GM19025 (cell line): ENCODE data around the gene B4GALT7.

ENCODE experiments used
- ATAC-seq: cut with Tn5 transposase; IDR thresholded peaks from one replicate; pipeline ENCODE4 v1.9.1; 2021; ENCODE audit warnings: mild to moderate bottlenecking, low read depth, moderate library complexity; ENCODE audit not compliant: unreplicated experiment

The B4GALT7 gene

DNA sequence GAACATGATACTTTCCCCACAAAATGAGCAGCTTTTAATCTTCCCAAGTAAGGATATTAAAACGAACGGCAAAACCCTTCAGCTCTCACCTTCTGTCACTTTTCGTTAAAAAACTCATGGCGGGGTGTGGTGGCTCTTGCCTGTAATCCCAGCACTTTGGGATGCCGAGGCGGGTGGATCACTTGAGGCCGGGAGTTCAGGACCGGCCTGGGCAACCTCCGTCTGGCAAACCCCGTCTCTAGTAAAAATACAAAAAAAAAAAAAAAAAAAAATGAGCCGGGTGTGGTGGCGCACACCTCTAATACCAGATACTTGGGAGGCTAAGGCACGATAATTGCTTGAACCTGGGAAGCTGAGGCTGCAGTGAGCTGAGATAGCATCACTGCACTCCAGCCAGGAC is 7.0 kb upstream of the B4GALT7 start:
- no peak for ATAC-seq

DNA sequence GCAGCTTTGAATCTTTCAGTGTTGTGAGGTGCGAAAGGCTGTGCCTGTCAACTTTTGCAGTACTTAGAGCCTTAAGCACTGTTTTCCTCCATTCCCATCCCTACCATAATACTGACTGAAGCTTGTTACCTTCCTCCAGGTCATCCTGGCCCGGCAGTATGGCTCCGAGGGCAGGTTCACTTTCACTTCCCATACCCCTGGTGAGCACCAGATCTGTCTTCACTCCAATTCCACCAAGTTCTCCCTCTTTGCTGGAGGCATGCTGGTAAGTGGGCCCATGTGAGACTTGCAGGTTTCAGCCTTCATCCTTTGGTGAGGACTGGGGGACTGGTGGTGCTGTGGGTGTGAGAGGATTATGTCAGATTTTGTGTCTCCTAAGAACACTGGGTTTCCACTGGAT is 6.4 kb upstream of the B4GALT7 start:
- no peak for ATAC-seq

DNA sequence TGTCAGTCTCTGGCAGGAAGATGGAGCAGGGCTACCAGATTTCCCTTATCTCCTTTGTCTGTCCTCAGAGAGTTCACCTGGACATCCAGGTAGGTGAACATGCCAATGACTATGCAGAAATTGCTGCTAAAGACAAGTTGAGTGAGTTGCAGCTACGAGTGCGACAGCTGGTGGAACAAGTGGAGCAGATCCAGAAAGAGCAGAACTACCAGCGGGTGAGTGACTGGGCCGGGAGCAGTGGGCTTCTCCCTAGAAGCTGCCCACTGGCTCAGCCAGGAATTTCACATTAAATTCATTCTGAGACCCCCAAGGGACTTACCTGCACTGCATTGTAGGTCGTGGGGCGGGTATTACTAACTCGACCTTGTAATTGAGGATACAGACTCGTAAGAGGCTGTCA is 5.9 kb upstream of the B4GALT7 start:
- no peak for ATAC-seq

GRCh38 chr5:177595026-177595585 is 4.8 kb upstream of the B4GALT7 start:
- no peak for ATAC-seq

DNA sequence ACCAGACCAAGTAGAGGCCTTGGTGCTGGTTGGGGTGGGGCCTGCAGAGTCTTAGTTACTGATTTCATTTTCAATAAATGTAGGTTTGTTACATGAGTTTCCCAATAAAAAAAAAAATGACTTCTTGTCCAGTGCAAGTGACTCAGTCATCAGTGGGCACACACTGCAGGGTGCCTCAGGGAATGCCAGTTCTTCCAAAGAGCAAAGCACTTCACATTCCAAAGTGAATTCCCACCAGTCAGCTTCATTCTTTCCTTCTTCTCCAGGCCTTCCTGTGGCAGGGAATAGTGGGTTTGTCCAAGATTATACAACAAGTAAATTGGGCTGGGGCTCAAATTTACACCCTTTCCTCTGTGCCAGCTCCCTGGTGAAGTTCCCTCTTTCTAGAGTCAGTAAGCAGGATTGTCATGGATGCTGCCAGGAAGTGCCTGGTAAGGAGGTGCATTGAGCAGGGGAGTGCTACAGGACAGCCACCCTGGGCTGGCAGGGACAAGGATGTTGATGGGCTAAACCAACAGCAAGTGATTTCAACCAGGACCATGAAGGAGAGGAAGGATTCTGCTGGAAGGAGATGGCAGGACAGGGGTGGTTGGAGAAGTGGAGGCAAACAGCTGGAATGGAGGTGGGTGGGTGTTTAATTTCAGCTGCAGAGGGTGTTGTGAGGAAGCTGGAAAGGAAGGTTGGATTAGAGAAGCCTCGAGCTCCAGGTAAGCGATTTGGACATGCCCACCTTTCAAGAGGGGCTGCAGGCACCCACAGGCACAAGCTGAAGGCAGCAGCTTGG is 3.7 kb upstream of the B4GALT7 start:
- no peak for ATAC-seq

- ATAC-seq: no peak
Observed at GRCh38 chr5:177596775-177597238, 3.1 kb upstream of the B4GALT7 start.

DNA sequence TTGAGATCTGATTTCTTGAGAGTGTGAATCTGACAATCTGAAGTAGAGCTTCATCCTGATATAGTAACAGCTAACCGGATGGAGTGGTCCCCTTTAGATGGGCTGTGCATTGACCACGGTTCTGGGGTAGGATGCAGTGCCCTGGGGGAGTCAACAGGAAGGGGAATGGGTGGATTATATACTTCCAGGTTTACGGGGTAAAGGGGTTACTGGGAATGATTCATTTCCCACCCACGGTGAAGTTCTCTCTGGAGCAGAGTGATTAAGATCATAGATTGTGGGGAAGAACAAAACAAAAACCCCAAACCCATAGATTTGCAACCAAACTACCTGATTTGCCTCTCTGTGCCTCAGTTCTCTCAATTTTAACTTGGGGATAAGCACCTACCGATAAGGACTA is 1.5 kb upstream of the B4GALT7 start:
- ATAC-seq: no peak

DNA sequence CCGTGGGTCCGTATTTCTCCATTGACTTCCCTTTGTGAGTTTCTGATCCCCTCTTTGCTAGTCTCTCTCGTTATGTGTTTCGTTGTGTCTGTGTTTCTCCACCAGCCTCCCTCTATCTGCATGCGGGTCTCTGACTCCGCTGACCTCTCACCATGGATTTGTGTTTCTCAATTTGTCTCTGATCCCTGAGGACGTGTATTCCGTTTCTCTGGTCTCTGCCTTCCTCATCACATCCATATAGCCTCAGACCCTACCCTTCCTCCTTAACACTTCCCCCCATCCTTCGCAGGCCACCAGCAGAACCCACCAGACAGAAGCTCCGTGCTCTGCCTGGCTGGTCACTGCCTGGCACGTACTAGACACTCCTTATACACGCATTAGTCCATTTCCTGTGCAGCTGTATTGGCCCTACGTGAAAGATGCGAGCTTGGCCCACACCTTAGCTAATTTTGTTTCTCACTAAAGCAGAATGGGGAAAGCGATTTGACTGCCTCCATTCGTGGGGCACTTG is 631 bp downstream of the B4GALT7 start:
- no peak for ATAC-seq

DNA sequence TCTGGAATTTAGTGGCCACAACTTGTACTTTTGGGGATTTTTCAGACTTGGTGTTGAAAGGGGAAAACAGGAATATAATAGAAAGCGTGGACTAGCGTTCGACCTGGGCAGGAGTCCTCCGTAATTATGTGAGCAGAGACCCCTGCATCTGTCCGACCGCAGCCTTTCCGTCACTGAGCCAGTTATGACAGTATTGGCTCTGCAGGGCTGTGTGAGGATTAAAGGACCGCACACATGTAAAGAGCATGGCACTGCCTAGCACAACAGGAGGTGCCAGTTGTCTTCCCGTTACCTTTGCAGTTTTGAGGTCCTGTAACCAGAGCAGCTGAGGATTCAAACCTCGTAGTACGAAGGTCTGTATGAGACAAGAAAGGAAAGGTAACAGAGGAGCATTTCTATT is 1.2 kb downstream of the B4GALT7 start:
- ATAC-seq: no peak

- no peak for ATAC-seq
Observed at GRCh38 chr5:177601577-177602457, 1.9 kb downstream of the B4GALT7 start.

GRCh38 chr5:177602458-177602830 is 2.5 kb downstream of the B4GALT7 start:
- ATAC-seq: no peak

GRCh38 chr5:177603631-177604030 is 3.7 kb downstream of the B4GALT7 start:
- ATAC-seq: no peak

- no peak for ATAC-seq
Observed at GRCh38 chr5:177604116-177604521, 4.2 kb downstream of the B4GALT7 start.

DNA sequence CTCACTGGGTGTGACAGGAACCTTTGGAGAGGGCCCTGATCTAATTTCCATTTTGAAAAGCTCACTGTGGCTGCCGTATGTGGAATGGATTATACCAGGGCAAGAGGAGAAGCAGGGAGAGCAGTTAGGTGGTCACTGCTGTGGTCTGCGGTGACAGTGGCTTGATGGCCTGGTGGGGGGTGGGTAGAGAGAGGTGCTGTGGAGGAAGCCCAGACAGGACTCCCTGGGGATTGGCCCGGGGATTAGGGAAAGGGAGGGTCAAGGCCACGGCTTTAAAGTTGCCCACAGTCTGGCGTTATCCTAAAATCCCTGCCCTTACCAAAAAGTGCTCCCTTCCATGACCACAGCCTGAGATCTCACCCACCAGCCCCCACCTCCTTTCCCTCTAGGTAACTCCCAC is 4.7 kb downstream of the B4GALT7 start:
- no peak for ATAC-seq

GRCh38 chr5:177605078-177605477 is 5.1 kb downstream of the B4GALT7 start:
- ATAC-seq: no peak

- ATAC-seq: no peak
Observed at GRCh38 chr5:177605667-177606066, 5.7 kb downstream of the B4GALT7 start.

DNA sequence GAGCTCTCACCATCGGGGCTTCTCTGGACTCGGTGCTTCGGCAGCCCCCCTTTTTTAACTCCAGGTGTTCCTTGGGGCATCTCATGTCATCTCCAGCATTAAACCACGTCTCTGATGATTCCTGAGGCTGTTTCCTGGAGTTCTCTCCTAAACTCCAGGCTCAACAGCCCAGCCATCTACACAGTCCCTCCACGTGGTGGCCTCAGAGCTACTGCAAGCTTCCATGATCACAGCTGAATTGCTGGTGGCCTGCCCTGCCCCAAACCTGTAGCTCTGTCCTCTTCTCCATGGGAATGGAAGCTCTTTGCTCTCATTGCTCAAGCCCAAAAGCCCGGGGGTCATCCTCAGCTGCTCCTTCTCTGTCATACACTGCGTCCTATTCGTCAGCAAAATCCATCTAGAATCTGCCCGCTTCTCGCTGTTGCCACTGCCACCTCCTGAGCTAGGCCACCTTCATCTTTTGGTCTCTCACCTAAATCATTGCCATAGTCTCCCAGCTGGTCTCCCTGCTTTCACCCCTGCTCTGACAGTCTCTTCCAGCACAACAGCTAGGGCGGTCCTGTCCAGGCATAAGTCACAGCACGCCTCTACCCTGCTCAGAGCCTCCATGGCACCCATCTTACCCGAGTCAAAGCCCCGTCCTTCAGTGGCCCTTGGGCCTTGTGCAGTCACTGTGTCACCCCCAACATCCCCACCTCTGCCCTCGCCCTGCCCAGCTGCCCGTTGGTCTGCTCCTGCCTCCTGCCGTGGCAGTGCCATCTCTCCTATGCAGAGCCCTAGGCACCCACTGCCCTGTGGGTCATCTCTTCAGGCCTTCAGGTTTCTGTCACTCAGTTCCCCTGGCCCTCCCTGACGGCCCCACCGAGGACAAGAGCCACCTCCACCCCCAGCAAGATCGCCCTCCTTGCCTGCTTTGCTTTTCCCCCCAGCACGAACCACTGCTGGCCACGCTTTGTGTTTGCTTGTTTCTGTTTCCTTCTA is 6.4 kb downstream of the B4GALT7 start:
- no peak for ATAC-seq

- no peak for ATAC-seq
Observed at GRCh38 chr5:177607115-177607451, 7.2 kb downstream of the B4GALT7 start.

- ATAC-seq: no peak
Observed at GRCh38 chr5:177607452-177608192, 7.7 kb downstream of the B4GALT7 start.
